ENCODE measurements around the gene NRXN3. TPM values are rescaled to one million over a fixed set of nuclear protein-coding genes. Genes with fewer than 3 reads are reported as not detected.

NRXN3 gene
- total RNA-seq, 1 experiment from 2014 or later, result 1.1 TPM

DNA sequence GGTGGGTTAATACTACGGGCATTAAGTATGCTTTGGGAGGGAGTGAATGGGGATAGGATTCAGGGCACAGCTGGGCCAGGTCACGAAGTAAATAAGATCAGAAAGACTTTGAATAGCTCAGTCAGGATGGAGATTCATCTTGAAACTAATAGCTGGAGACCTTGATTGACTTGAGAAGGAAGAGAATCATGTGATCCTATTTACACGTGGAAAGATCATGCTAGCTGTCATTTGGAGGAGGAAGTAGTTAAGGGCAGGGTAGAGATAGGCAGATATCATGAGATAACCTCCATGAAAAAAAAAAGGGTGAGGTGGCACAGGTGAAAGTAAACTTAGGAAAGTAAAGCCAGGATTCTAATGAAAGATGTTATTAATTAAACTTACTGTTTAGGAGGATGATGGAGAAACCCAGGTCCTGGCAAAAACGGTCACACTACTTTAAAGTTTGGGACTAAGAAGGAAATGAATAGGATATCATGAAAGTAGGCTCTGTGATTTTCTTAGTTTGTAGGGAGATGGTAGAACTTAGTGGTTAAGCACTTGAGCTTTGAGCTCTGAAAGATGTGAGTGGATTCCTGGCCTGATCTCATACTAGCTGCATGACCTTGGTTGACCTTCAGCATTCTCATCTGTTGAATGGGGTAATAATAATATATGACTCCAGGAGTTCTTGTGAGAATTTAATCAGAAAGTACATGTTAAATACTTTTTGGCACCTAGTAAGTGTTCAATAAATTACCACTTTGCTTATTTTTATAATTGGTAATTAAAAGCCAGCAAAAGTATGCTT is 439.0 kb downstream of the NRXN3 start:
- Histone ChIP-seq H3K27ac (ENCODE audit: low read length) (no peak overlapping the region), H3K4me2 (ENCODE audit: low read length) (no peak overlapping the region), H4K20me1 (ENCODE audit: low read length) (no peaks in the 10 kb centered on the region), H3K36me3 (ENCODE audit: low read depth, low read length) (no peaks in the 10 kb centered on the region), H3K4me1 (ENCODE audit: insufficient read depth, low read length) (no peaks in the 10 kb centered on the region), H3K9ac (ENCODE audit: low read length) (no peak overlapping the region), H3K79me2 (ENCODE audit: low read length) (no peaks in the 10 kb centered on the region), H3F3A (ENCODE audit: low read length, unreplicated experiment) (no peaks in the 10 kb centered on the region), H3K9me3 (ENCODE audit: low read length) (no peaks in the 10 kb centered on the region), H2AFZ (ENCODE audit: low read length) (no peak overlapping the region), H3K4me3 (ENCODE audit: low read length) (no peak overlapping the region), H3K27me3 (ENCODE audit: low read length) (no peaks in the 10 kb centered on the region), H3K9me2 (replicated peaks; ENCODE audit: low read length) (no peaks in the 10 kb centered on the region)
- TF ChIP-seq EZH2phosphoT487 (IDR thresholded peaks at IDR 0.05; ENCODE audit: borderline replicate concordance, low read length) (no peak), EZH2 (IDR thresholded peaks at IDR 0.05; ENCODE audit: low read length, unreplicated experiment) (no peak)
- TF ChIP-seq, protein P1, sequence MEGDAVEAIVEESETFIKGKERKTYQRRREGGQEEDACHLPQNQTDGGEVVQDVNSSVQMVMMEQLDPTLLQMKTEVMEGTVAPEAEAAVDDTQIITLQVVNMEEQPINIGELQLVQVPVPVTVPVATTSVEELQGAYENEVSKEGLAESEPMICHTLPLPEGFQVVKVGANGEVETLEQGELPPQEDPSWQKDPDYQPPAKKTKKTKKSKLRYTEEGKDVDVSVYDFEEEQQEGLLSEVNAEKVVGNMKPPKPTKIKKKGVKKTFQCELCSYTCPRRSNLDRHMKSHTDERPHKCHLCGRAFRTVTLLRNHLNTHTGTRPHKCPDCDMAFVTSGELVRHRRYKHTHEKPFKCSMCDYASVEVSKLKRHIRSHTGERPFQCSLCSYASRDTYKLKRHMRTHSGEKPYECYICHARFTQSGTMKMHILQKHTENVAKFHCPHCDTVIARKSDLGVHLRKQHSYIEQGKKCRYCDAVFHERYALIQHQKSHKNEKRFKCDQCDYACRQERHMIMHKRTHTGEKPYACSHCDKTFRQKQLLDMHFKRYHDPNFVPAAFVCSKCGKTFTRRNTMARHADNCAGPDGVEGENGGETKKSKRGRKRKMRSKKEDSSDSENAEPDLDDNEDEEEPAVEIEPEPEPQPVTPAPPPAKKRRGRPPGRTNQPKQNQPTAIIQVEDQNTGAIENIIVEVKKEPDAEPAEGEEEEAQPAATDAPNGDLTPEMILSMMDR (conservative IDR thresholded peaks at IDR 0.05; ENCODE audit: low read depth, low read length), result no peak
- DNase-seq, result no peak
- BruUV-seq (replicated peaks), result no TSS peak
- ATAC-seq, result no peak
- ChIA-PET CTCF (no interaction called here), POLR2A (ENCODE audit: unreplicated experiment) (no interaction called here)
- intact Hi-C loops (cut with micrococcal nuclease), result no loop called here

DNA sequence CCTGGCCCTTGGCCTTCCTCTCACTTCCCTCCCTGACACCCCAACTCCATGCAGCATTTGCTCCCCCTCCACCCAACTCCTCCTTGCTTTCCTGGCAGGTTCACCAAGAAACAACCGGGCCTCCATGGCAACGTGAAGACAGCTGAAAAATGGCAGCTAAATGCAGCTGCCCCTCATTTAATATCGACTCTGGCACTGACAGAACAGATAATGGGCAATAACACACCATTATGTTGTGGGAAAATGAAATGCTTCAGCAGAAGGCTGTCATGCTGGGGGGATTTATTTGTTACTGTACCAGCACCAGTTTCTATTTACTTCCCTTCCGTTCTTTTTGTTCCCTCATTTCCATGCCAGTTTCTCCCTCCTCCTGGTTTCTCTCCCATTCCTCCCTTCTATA is 440.8 kb downstream of the NRXN3 start:
- Histone ChIP-seq H3K27me3 (ENCODE audit: low read length) (no peaks in the 10 kb centered on the region), H3K9me3 (ENCODE audit: low read length) (no peaks in the 10 kb centered on the region), H3K4me2 (ENCODE audit: low read length) (no peak overlapping the region), H3K9me2 (replicated peaks; ENCODE audit: low read length) (no peaks in the 10 kb centered on the region), H3K27ac (ENCODE audit: low read length) (no peak overlapping the region), H3K4me3 (ENCODE audit: low read length) (no peak overlapping the region), H3F3A (ENCODE audit: low read length, unreplicated experiment) (no peaks in the 10 kb centered on the region), H3K9ac (ENCODE audit: low read length) (no peak overlapping the region), H3K4me1 (ENCODE audit: insufficient read depth, low read length) (no peaks in the 10 kb centered on the region), H4K20me1 (ENCODE audit: low read length) (no peaks in the 10 kb centered on the region), H2AFZ (ENCODE audit: low read length) (no peak overlapping the region), H3K36me3 (ENCODE audit: low read depth, low read length) (no peaks in the 10 kb centered on the region), H3K79me2 (ENCODE audit: low read length) (no peaks in the 10 kb centered on the region)
- TF ChIP-seq EZH2phosphoT487 (IDR thresholded peaks at IDR 0.05; ENCODE audit: borderline replicate concordance, low read length), result no peak
- TF ChIP-seq, protein P1 (conservative IDR thresholded peaks at IDR 0.05; ENCODE audit: low read depth, low read length), result no peak
- TF ChIP-seq EZH2 (IDR thresholded peaks at IDR 0.05; ENCODE audit: low read length, unreplicated experiment), result no peak
- no TSS peak for BruUV-seq (replicated peaks)
- no peak for ATAC-seq
- intact Hi-C loops (cut with micrococcal nuclease), result no loop called here
- ChIA-PET POLR2A (ENCODE audit: unreplicated experiment) (no interaction called here), CTCF (no interaction called here)
- DNase-seq, result no peak

DNA sequence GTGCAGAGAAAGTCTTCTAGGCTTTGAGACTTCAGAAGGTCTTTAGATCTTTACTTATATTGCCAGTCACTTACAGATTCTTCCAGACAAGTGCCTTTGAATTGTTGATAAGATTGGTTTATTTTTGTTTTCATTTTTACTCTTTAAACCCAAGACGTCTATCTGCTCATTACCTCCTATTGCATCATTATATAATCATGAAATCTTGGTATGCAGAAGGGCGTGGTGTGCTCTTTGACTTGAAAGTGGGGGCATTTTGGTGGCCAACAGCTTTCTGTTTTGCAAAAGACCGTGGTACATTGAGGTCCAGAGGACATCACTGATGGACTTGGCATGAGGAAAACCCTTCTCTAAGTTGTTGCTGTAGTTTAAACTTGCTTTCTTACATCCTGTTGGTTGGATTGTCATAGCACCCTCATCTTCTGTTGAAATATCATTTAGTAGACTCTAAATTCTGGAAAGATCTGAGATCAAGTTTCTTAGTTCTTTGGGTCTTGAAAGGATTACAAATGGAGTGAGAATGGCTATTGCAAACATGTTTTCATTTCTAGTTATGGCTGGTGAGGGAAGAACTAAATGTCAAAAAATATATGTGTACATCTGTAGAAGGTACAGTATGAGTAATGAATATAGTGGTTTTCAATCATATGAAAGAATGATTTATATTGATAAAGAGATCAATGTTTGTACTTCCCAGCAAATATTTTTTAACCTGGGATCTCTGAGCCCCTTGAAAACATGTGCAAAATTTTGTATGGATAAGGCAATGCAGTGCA is 441.8 kb downstream of the NRXN3 start:
- no peaks in the 10 kb centered on the region for H3K9me2 ChIP-seq (replicated peaks; ENCODE audit: low read length)
- BruUV-seq (replicated peaks), result no TSS peak
- no peaks in the 10 kb centered on the region for H3K4me1 ChIP-seq (ENCODE audit: insufficient read depth, low read length)
- H3K9ac ChIP-seq (ENCODE audit: low read length), result no peak overlapping the region
- H3K4me3 ChIP-seq (ENCODE audit: low read length), result no peak overlapping the region
- intact Hi-C loops (cut with micrococcal nuclease), result no loop called here
- H3K36me3 ChIP-seq (ENCODE audit: low read depth, low read length), result no peaks in the 10 kb centered on the region
- H3K9me3 ChIP-seq (ENCODE audit: low read length), result no peaks in the 10 kb centered on the region
- ChIA-PET CTCF (no interaction called here), POLR2A (ENCODE audit: unreplicated experiment) (no interaction called here)
- DNase-seq, result no peak
- no peaks in the 10 kb centered on the region for H3K79me2 ChIP-seq (ENCODE audit: low read length)
- no peak for ATAC-seq
- no peaks in the 10 kb centered on the region for H4K20me1 ChIP-seq (ENCODE audit: low read length)
- no peak overlapping the region for H2AFZ ChIP-seq (ENCODE audit: low read length)
- TF ChIP-seq EZH2 (IDR thresholded peaks at IDR 0.05; ENCODE audit: low read length, unreplicated experiment), result no peak
- TF ChIP-seq EZH2phosphoT487 (IDR thresholded peaks at IDR 0.05; ENCODE audit: borderline replicate concordance, low read length), result no peak
- TF ChIP-seq, protein P1 (conservative IDR thresholded peaks at IDR 0.05; ENCODE audit: low read depth, low read length), result no peak
- no peaks in the 10 kb centered on the region for H3K27me3 ChIP-seq (ENCODE audit: low read length)
- no peak overlapping the region for H3K4me2 ChIP-seq (ENCODE audit: low read length)
- H3F3A ChIP-seq (ENCODE audit: low read length, unreplicated experiment), result no peaks in the 10 kb centered on the region
- H3K27ac ChIP-seq (ENCODE audit: low read length), result no peak overlapping the region
